H1 (cell line): ENCODE measurements around the gene FAM72A.

Source experiments
- EP300 ChIP-seq, 2 experiments: IDR thresholded peaks; 1 replicate in 1 of 2; 2 replicates in 1 of 2; pipeline ENCODE4 v1.6.1; 2011 to 2012; ENCODE audit warnings: low read depth in 2 of 2, low read length in 2 of 2, mild to moderate bottlenecking in 2 of 2, borderline replicate concordance in 1 of 2, inconsistent platforms in 1 of 2, moderate library complexity in 1 of 2
- KDM1A ChIP-seq: fragments of 200-600, 300-600 bp; sonication (generic); IDR thresholded peaks from 2 replicates; pipeline ENCODE4 v1.7.1; 2016; ENCODE audit warnings: mild to moderate bottlenecking, low read length, borderline replicate concordance
- POLR2A ChIP-seq, 2 experiments: IDR thresholded peaks; 1 replicate in 1 of 2; 2 replicates in 1 of 2; pipeline ENCODE4 v1.6.1; 2011; ENCODE audit warnings: low read depth in 2 of 2, low read length in 2 of 2, mild to moderate bottlenecking in 2 of 2; ENCODE audit errors: control extremely low read depth in 1 of 2
- POLR2AphosphoS5 ChIP-seq: IDR thresholded peaks from 2 replicates; pipeline ENCODE4 v1.6.1; 2011; ENCODE audit warnings: low read depth, low read length
- RAD21 ChIP-seq, 2 experiments: IDR thresholded peaks in 1 of 2; conservative IDR thresholded peaks in 1 of 2; 2 replicates each; pipeline ENCODE4 v1.6.1; 2011; ENCODE audit warnings: low read depth in 2 of 2, low read length in 2 of 2, improper control_type of control experiment in 1 of 2, inconsistent platforms in 1 of 2, mild to moderate bottlenecking in 1 of 2, moderate library complexity in 1 of 2
- SIX5 ChIP-seq: IDR thresholded peaks from 2 replicates; pipeline ENCODE4 v1.6.1; 2011; ENCODE audit warnings: mild to moderate bottlenecking, low read depth, low read length
- TEAD4 ChIP-seq: IDR thresholded peaks from 2 replicates; pipeline ENCODE4 v1.6.1; 2012; ENCODE audit warnings: low read depth, low read length, inconsistent platforms, mixed read lengths
- YY1 ChIP-seq: IDR thresholded peaks from 2 replicates; pipeline ENCODE4 v1.6.1; 2011; ENCODE audit warnings: low read depth, mild to moderate bottlenecking, low read length
- TF ChIP-seq, protein P1 (sequence below), 3 experiments: IDR thresholded peaks; 1 replicate in 2 of 3; 2 replicates in 1 of 3; pipeline versions ENCODE4 v1.5.1 to v1.6.1; 2011; ENCODE audit warnings: low read length in 3 of 3, mild to moderate bottlenecking in 3 of 3, inconsistent platforms in 2 of 3, low read depth in 1 of 3, moderate library complexity in 1 of 3; ENCODE audit not compliant: insufficient read depth in 1 of 3; ENCODE audit errors: control extremely low read depth in 1 of 3

DNA sequence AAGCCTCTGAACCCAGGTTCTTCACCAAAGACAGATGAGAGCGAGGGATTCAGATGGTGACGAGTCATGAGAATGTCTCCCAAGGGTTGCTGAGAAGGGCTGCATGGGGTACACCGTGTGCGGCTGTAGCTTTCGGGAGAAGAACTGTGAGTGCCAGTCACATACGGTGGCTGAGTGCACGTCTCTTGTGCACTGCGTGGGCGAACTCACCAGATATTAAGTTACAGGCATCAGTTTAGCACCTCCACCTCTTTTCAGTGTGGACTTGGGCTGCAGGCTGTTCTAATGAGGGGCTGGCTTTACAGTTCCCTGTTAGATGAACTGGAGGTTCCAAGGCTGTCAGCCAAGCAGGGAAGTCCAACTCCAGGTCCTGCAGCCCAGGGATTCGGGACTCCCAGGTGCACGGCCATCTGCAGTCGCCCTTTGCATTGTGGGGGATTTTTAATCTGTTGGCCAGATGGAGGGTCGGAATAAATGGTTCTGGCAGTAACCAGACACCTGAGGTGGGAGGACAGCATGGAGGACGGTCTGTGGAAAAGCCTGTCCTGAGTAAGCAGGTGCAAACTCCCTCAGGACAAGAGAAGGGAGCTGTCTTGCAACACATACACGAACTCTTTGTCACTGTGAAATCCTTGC is 59.0 kb downstream of the FAM72A start:
- TF ChIP-seq POLR2A (IDR thresholded peaks at IDR 0.05; ENCODE audit: control extremely low read depth in 1 of 2, low read depth in 2 of 2, low read length in 2 of 2) = no peak
- no peak for TF ChIP-seq EP300 (IDR thresholded peaks at IDR 0.05; ENCODE audit: borderline replicate concordance in 1 of 2, low read depth in 2 of 2, low read length in 2 of 2)
- TF ChIP-seq YY1 = no peak
- TF ChIP-seq POLR2AphosphoS5 = no peak
- no peak for TF ChIP-seq TEAD4
- TF ChIP-seq, protein P1, sequence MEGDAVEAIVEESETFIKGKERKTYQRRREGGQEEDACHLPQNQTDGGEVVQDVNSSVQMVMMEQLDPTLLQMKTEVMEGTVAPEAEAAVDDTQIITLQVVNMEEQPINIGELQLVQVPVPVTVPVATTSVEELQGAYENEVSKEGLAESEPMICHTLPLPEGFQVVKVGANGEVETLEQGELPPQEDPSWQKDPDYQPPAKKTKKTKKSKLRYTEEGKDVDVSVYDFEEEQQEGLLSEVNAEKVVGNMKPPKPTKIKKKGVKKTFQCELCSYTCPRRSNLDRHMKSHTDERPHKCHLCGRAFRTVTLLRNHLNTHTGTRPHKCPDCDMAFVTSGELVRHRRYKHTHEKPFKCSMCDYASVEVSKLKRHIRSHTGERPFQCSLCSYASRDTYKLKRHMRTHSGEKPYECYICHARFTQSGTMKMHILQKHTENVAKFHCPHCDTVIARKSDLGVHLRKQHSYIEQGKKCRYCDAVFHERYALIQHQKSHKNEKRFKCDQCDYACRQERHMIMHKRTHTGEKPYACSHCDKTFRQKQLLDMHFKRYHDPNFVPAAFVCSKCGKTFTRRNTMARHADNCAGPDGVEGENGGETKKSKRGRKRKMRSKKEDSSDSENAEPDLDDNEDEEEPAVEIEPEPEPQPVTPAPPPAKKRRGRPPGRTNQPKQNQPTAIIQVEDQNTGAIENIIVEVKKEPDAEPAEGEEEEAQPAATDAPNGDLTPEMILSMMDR (IDR thresholded peaks at IDR 0.05; ENCODE audit: control extremely low read depth in 1 of 3, insufficient read depth in 1 of 3, low read depth in 1 of 3, low read length in 3 of 3) = no peak
- TF ChIP-seq RAD21 (IDR thresholded peaks at IDR 0.05 in 1 of 2, conservative IDR thresholded peaks at IDR 0.05 in 1 of 2; ENCODE audit: low read depth in 2 of 2, low read length in 2 of 2) = no peak
- TF ChIP-seq KDM1A = no peak
- no peak for TF ChIP-seq SIX5
